H9 (cell line): ENCODE results near the gene TDRD3. TPM values are rescaled to one million over a fixed set of nuclear protein-coding genes. Genes with fewer than 3 reads are reported as not detected.

ENCODE experiments used
- DNase-seq: peaks from one replicate; pipeline ENCODE4 v3.0.0-alpha.2; 2017
- H2AFZ ChIP-seq: one replicate; pipeline ENCODE4 v1.6.1; 2013; ENCODE audit warnings: mild to moderate bottlenecking, low read length, control low read depth, moderate library complexity
- H2AK5ac ChIP-seq: 2 replicates; pipeline ENCODE4 v1.6.1; 2013; ENCODE audit warnings: low read length, control low read depth, mixed read lengths; ENCODE audit not compliant: insufficient read length
- H2BK120ac ChIP-seq: one replicate; pipeline ENCODE4 v1.6.1; 2013; ENCODE audit warnings: low read depth, mild to moderate bottlenecking, low read length, control low read depth, inconsistent platforms; ENCODE audit not compliant: poor library complexity, severe bottlenecking
- H2BK12ac ChIP-seq: 2 replicates; pipeline ENCODE4 v1.6.1; 2013; ENCODE audit warnings: low read length, control low read depth, mixed read lengths, low read depth; ENCODE audit not compliant: insufficient read length
- H2BK15ac ChIP-seq: 2 replicates; pipeline ENCODE4 v1.6.1; 2013; ENCODE audit warnings: low read depth, low read length, control low read depth
- H2BK20ac ChIP-seq: one replicate; pipeline ENCODE4 v1.6.1; 2013; ENCODE audit warnings: low read depth, mild to moderate bottlenecking, low read length, control low read depth, inconsistent platforms; ENCODE audit not compliant: poor library complexity, severe bottlenecking
- H2BK5ac ChIP-seq: 2 replicates; pipeline ENCODE4 v1.6.1; 2013; ENCODE audit warnings: low read length, control low read depth, mixed read lengths; ENCODE audit not compliant: insufficient read length
- H3K14ac ChIP-seq: 2 replicates; pipeline ENCODE4 v1.6.1; 2013; ENCODE audit warnings: low read length, control low read depth; ENCODE audit not compliant: insufficient read depth
- H3K18ac ChIP-seq: 2 replicates; pipeline ENCODE4 v1.6.1; 2013; ENCODE audit warnings: low read depth, mild to moderate bottlenecking, mixed read lengths, low read length, control low read depth; ENCODE audit not compliant: insufficient read length
- H3K23ac ChIP-seq: 2 replicates; pipeline ENCODE4 v1.6.1; 2013; ENCODE audit warnings: low read length, control low read depth, mixed read lengths, low read depth; ENCODE audit not compliant: insufficient read length
- H3K23me2 ChIP-seq: 2 replicates; pipeline ENCODE4 v1.6.1; 2013; ENCODE audit warnings: low read depth, mild to moderate bottlenecking, mixed read lengths, low read length, control low read depth; ENCODE audit not compliant: insufficient read length, poor library complexity, severe bottlenecking
- H3K27ac ChIP-seq: 2 replicates; pipeline ENCODE4 v1.5.1; 2013; ENCODE audit warnings: low read length, control low read depth, mixed read lengths, low read depth; ENCODE audit not compliant: insufficient read length
- H3K27me3 ChIP-seq: 2 replicates; pipeline ENCODE4 v1.6.1; 2013; ENCODE audit warnings: low read length, control low read depth, inconsistent platforms; ENCODE audit not compliant: insufficient read depth
- H3K4ac ChIP-seq: 2 replicates; pipeline ENCODE4 v1.6.1; 2013; ENCODE audit warnings: low read depth, mild to moderate bottlenecking, control low read depth, inconsistent platforms, low read length, moderate library complexity
- H3K4me1 ChIP-seq: 2 replicates; pipeline ENCODE4 v1.6.1; 2013; ENCODE audit warnings: low read length, control low read depth, inconsistent platforms; ENCODE audit not compliant: insufficient read depth
- H3K4me2 ChIP-seq: 2 replicates; pipeline ENCODE4 v1.6.1; 2013; ENCODE audit warnings: low read length, control low read depth, mixed read lengths; ENCODE audit not compliant: insufficient read length, insufficient read depth
- H3K56ac ChIP-seq: 2 replicates; pipeline ENCODE4 v1.6.1; 2013; ENCODE audit warnings: low read depth, mild to moderate bottlenecking, mixed read lengths, low read length, control low read depth; ENCODE audit not compliant: insufficient read length
- H3K79me1 ChIP-seq: 2 replicates; pipeline ENCODE4 v1.6.1; 2013; ENCODE audit warnings: low read depth, mild to moderate bottlenecking, moderate library complexity, low read length, control low read depth, inconsistent platforms; ENCODE audit not compliant: insufficient read depth, poor library complexity, severe bottlenecking
- H3K79me2 ChIP-seq: 2 replicates; pipeline ENCODE4 v1.6.1; 2013; ENCODE audit warnings: low read length, control low read depth, inconsistent platforms; ENCODE audit not compliant: insufficient read depth
- H3K9ac ChIP-seq: 2 replicates; pipeline ENCODE4 v1.6.1; 2013; ENCODE audit warnings: low read length, control low read depth, mixed read lengths; ENCODE audit not compliant: insufficient read length; ENCODE audit errors: extremely low read depth
- H3K9me3 ChIP-seq: one replicate; pipeline ENCODE4 v1.6.1; 2013; ENCODE audit warnings: low read depth, low read length, inconsistent platforms; ENCODE audit not compliant: control insufficient read depth
- H3T11ph ChIP-seq: one replicate; pipeline ENCODE4 v1.6.1; 2013; ENCODE audit warnings: mild to moderate bottlenecking, low read length, control low read depth, inconsistent platforms
- H4K20me1 ChIP-seq: one replicate; pipeline ENCODE4 v1.6.1; 2013; ENCODE audit not compliant: control insufficient read depth, insufficient read length, insufficient read depth
- H4K5ac ChIP-seq: 2 replicates; pipeline ENCODE4 v1.6.1; 2013; ENCODE audit warnings: low read depth, mild to moderate bottlenecking, mixed read lengths, low read length, control low read depth; ENCODE audit not compliant: insufficient read length
- H4K8ac ChIP-seq: replicated peaks from 2 replicates; pipeline ENCODE4 v1.6.1; 2013; ENCODE audit warnings: low read length, control low read depth, mixed read lengths, low read depth; ENCODE audit not compliant: insufficient read length
- H4K91ac ChIP-seq: 2 replicates; pipeline ENCODE4 v1.6.1; 2013; ENCODE audit warnings: low read depth, mild to moderate bottlenecking, moderate library complexity, mixed read lengths, low read length, control low read depth; ENCODE audit not compliant: insufficient read length
- H3K27ac Mint-ChIP-seq, 3 experiments: 2 replicates in 2 of 3; 3 replicates in 1 of 3; pipeline ENCODE4 v1.8.0; 2020 to 2021; ENCODE audit warnings: mixed read lengths in 3 of 3, mild to moderate bottlenecking in 1 of 3, moderate library complexity in 1 of 3
- H3K27me3 Mint-ChIP-seq: 2 replicates; pipeline ENCODE4 v1.8.0; 2021; ENCODE audit warnings: low read depth, mild to moderate bottlenecking, moderate library complexity, mixed read lengths
- H3K36me3 Mint-ChIP-seq, 3 experiments: 2 replicates in 2 of 3; 3 replicates in 1 of 3; pipeline ENCODE4 v1.8.0; 2020 to 2021; ENCODE audit warnings: low read depth in 3 of 3, mixed read lengths in 3 of 3; ENCODE audit not compliant: insufficient read depth in 1 of 3
- H3K4me1 Mint-ChIP-seq, 2 experiments: 2 replicates each; pipeline ENCODE4 v1.8.0; 2020; ENCODE audit warnings: mixed read lengths in 2 of 2
- H3K4me3 Mint-ChIP-seq, 2 experiments: 2 replicates in 1 of 2; 3 replicates in 1 of 2; pipeline ENCODE4 v1.8.0; 2020 to 2021; ENCODE audit warnings: mild to moderate bottlenecking in 2 of 2, mixed read lengths in 2 of 2, moderate library complexity in 1 of 2
- H3K9me3 Mint-ChIP-seq, 2 experiments: 2 replicates in 1 of 2; 3 replicates in 1 of 2; pipeline ENCODE4 v1.8.0; 2020; ENCODE audit warnings: mild to moderate bottlenecking in 2 of 2, mixed read lengths in 2 of 2, moderate library complexity in 1 of 2
- WGBS: extraction: QIAGEN DNeasy Blood & Tissue Kit; methylation state at CpG from one replicate; pipeline ENCODE4 v1.1.7; 2013; ENCODE audit warnings: missing lambda C conversion rate, low lambda C conversion rate, mixed read lengths; ENCODE audit not compliant: insufficient read length; ENCODE audit errors: extremely low coverage; 5-methylcytosine and 5-hydroxymethylcytosine counted together
- total RNA-seq: library from RNA; stranded (reverse); gene quantifications from 2 replicates; pipeline ENCODE4 v1.2.1, GENCODE V29; 2021
- TF ChIP-seq, protein P1 (sequence below): fragments of 200-600 bp; sonication (generic); conservative IDR thresholded peaks from 3 replicates; pipeline ENCODE4 v1.8.0; 2021; ENCODE audit warnings: antibody characterized with exemption, mild to moderate bottlenecking

Gene TDRD3
- total RNA-seq, 1 experiment from 2014 or later = 16.1 TPM

DNA sequence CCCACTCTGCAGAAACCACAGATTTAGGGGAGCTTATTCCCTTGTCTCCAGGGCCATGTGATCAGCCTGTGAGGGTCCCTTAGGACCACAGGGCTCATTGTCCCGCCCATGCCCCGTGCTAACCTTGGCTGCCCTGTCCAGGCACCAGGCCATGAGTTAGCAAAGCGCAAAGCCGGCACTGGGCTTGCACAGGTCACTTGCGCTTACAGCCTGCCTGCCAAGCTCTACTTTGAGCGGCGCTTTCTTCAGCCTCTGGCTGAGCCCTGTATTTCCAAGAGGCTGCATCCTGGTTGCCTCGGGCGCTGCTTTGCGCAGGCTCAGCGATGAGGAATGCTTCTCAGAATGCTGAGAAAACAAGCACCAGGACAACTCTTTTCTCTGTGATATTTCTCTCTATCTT lies 188.0 kb downstream of the TDRD3 start:
- no peaks in the 10 kb centered on the region for H3K9me3 ChIP-seq
- no peaks in the 10 kb centered on the region for H4K20me1 ChIP-seq
- no peaks in the 10 kb centered on the region for H3K79me1 ChIP-seq
- peak; percentile 83 for DNase-seq
- H3K18ac ChIP-seq = peak overlapping the region; percentile 69
- Mint-ChIP-seq H3K9me3 (peaks cover 10 to 13% of the 10 kb centered on the region in 2 experiments), H3K36me3 (peaks cover 10 to 12% (median 11%) of the 10 kb centered on the region in 3 experiments), H3K27ac (peak overlapping the region; percentile 98 to 99 (median 98)), H3K4me3 (peak overlapping the region in 1 of 2 experiments; percentile 56; a peak in 3 of 5 replicates), H3K4me1 (peaks cover 44 to 45% of the 10 kb centered on the region in 2 experiments), H3K27me3 (no peaks in the 10 kb centered on the region)
- no peak overlapping the region for H4K8ac ChIP-seq
- H3T11ph ChIP-seq = no peak overlapping the region
- H2BK15ac ChIP-seq = no peak overlapping the region
- H3K14ac ChIP-seq = peak overlapping the region; percentile 41; the same call in 1 of the 2 replicates
- no peak overlapping the region for H3K23ac ChIP-seq
- no peak overlapping the region for H3K9ac ChIP-seq
- no peak overlapping the region for H3K4ac ChIP-seq
- no peak overlapping the region for H2BK20ac ChIP-seq
- no peak overlapping the region for H2AK5ac ChIP-seq
- TF ChIP-seq, protein P1, sequence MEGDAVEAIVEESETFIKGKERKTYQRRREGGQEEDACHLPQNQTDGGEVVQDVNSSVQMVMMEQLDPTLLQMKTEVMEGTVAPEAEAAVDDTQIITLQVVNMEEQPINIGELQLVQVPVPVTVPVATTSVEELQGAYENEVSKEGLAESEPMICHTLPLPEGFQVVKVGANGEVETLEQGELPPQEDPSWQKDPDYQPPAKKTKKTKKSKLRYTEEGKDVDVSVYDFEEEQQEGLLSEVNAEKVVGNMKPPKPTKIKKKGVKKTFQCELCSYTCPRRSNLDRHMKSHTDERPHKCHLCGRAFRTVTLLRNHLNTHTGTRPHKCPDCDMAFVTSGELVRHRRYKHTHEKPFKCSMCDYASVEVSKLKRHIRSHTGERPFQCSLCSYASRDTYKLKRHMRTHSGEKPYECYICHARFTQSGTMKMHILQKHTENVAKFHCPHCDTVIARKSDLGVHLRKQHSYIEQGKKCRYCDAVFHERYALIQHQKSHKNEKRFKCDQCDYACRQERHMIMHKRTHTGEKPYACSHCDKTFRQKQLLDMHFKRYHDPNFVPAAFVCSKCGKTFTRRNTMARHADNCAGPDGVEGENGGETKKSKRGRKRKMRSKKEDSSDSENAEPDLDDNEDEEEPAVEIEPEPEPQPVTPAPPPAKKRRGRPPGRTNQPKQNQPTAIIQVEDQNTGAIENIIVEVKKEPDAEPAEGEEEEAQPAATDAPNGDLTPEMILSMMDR = no peak
- WGBS = no CpG with 5 or more reads among the region's 11 CpGs
- no peaks in the 10 kb centered on the region for H3K23me2 ChIP-seq
- no peak overlapping the region for H4K91ac ChIP-seq
- no peak overlapping the region for H3K56ac ChIP-seq
- peak overlapping the region; percentile 53 for H2BK12ac ChIP-seq
- H3K4me1 ChIP-seq = peaks cover 8% of the 10 kb centered on the region; the same call in 1 of the 2 replicates
- H2BK120ac ChIP-seq = peak overlapping the region; percentile 64
- peak overlapping the region; percentile 76 for H3K27ac ChIP-seq
- H2BK5ac ChIP-seq = peak overlapping the region; percentile 33
- peak overlapping the region; percentile 4 for H3K4me2 ChIP-seq
- H4K5ac ChIP-seq = no peak overlapping the region
- H2AFZ ChIP-seq = no peak overlapping the region
- no peaks in the 10 kb centered on the region for H3K79me2 ChIP-seq
- H3K27me3 ChIP-seq = no peaks in the 10 kb centered on the region
